ENCODE measurements around the gene NACAD. TPM values are rescaled to one million over a fixed set of nuclear protein-coding genes. Genes with fewer than 3 reads are reported as not detected.

NACAD gene
- total and polyA plus RNA-seq, 8 donors = 0.31 to 3.5 (median 1.2) TPM

GRCh38 chr7:45067582-45067981, 21.2 kb downstream of the NACAD start:
- WGBS, 2 donors = 95 to 97% methylated on average over 3 of the region's 3 CpGs
- no peaks in the 10 kb centered on the region for H3K27me3 ChIP-seq
- no peak overlapping the region for H3K27ac ChIP-seq
- DNase-seq (no peak), ATAC-seq (no peak), FAIRE-seq (no peak)
- TF ChIP-seq CTCF (IDR thresholded peaks at IDR 0.05) = no peak
- H3K9me3 ChIP-seq = no peaks in the 10 kb centered on the region
- no peak overlapping the region for H3K4me3 ChIP-seq
- intact Hi-C loops (cut with DNase I) = no loop called here
- peaks cover 0 to 21% (median 5%) of the 10 kb centered on the region in 3 donors for H3K36me3 ChIP-seq
- H3K4me1 ChIP-seq = no peaks in the 10 kb centered on the region

GRCh38 chr7:45066409-45066808, 22.4 kb downstream of the NACAD start:
- ATAC-seq (no peak), DNase-seq (no peak), FAIRE-seq (no peak)
- no peak overlapping the region for H3K4me3 ChIP-seq
- H3K27me3 ChIP-seq = no peaks in the 10 kb centered on the region
- intact Hi-C loops (cut with DNase I) = no loop called here
- H3K36me3 ChIP-seq = peaks cover 0 to 15% (median 5%) of the 10 kb centered on the region in 3 donors
- 88 to 90% methylated on average over 7 of the region's 7 CpGs for WGBS, 2 donors
- H3K27ac ChIP-seq = no peak overlapping the region
- no peaks in the 10 kb centered on the region for H3K4me1 ChIP-seq
- H3K9me3 ChIP-seq = no peaks in the 10 kb centered on the region
- TF ChIP-seq CTCF (IDR thresholded peaks at IDR 0.05) = no peak

- no peak for ATAC-seq
- no peaks in the 10 kb centered on the region for H3K9me3 ChIP-seq
- H3K36me3 ChIP-seq = peaks cover 0 to 14% (median 5%) of the 10 kb centered on the region in 3 donors
- no peak for TF ChIP-seq CTCF (IDR thresholded peaks at IDR 0.05)
- no peak overlapping the region for H3K4me3 ChIP-seq
- no peaks in the 10 kb centered on the region for H3K27me3 ChIP-seq
- DNase-seq = peak in 1 of 6 donors; percentile 3
- FAIRE-seq = no peak
- WGBS, 2 donors = 83 to 95% methylated on average over 12 of the region's 12 CpGs
- intact Hi-C loops (cut with DNase I) = no loop called here
- H3K27ac ChIP-seq = no peak overlapping the region
- no peaks in the 10 kb centered on the region for H3K4me1 ChIP-seq
Measured at GRCh38 chr7:45065031-45065995, 23.5 kb downstream of the NACAD start.

GRCh38 chr7:45064047-45064725, 24.6 kb downstream of the NACAD start:
- Histone ChIP-seq H3K4me1 (no peaks in the 10 kb centered on the region), H3K36me3 (peaks cover 0 to 5% (median 3%) of the 10 kb centered on the region in 3 donors), H3K9me3 (no peaks in the 10 kb centered on the region), H3K27me3 (no peaks in the 10 kb centered on the region), H3K27ac (no peak overlapping the region), H3K4me3 (no peak overlapping the region)
- 89 to 97% methylated on average over 16 of the region's 16 CpGs for WGBS, 2 donors
- DNase-seq (no peak), FAIRE-seq (no peak), ATAC-seq (no peak)
- no peak for TF ChIP-seq CTCF (IDR thresholded peaks at IDR 0.05)
- intact Hi-C loops (cut with DNase I) = no loop called here

All from pancreas (tissue), 10 donors.